H9 (cell line): Measurements from ENCODE around the gene SYT17. TPM values are rescaled to one million over a fixed set of nuclear protein-coding genes. Genes with fewer than 3 reads are reported as not detected.

Source experiments
- DNase-seq: peaks from one replicate; pipeline ENCODE4 v3.0.0-alpha.2; 2017
- H2AFZ ChIP-seq: one replicate; pipeline ENCODE4 v1.6.1; 2013; ENCODE audit warnings: mild to moderate bottlenecking, low read length, control low read depth, moderate library complexity
- H2AK5ac ChIP-seq: 2 replicates; pipeline ENCODE4 v1.6.1; 2013; ENCODE audit warnings: low read length, control low read depth, mixed read lengths; ENCODE audit not compliant: insufficient read length
- H2BK120ac ChIP-seq: one replicate; pipeline ENCODE4 v1.6.1; 2013; ENCODE audit warnings: low read depth, mild to moderate bottlenecking, low read length, control low read depth, inconsistent platforms; ENCODE audit not compliant: poor library complexity, severe bottlenecking
- H2BK12ac ChIP-seq: 2 replicates; pipeline ENCODE4 v1.6.1; 2013; ENCODE audit warnings: low read length, control low read depth, mixed read lengths, low read depth; ENCODE audit not compliant: insufficient read length
- H2BK15ac ChIP-seq: 2 replicates; pipeline ENCODE4 v1.6.1; 2013; ENCODE audit warnings: low read depth, low read length, control low read depth
- H2BK20ac ChIP-seq: one replicate; pipeline ENCODE4 v1.6.1; 2013; ENCODE audit warnings: low read depth, mild to moderate bottlenecking, low read length, control low read depth, inconsistent platforms; ENCODE audit not compliant: poor library complexity, severe bottlenecking
- H2BK5ac ChIP-seq: 2 replicates; pipeline ENCODE4 v1.6.1; 2013; ENCODE audit warnings: low read length, control low read depth, mixed read lengths; ENCODE audit not compliant: insufficient read length
- H3K14ac ChIP-seq: 2 replicates; pipeline ENCODE4 v1.6.1; 2013; ENCODE audit warnings: low read length, control low read depth; ENCODE audit not compliant: insufficient read depth
- H3K18ac ChIP-seq: 2 replicates; pipeline ENCODE4 v1.6.1; 2013; ENCODE audit warnings: low read depth, mild to moderate bottlenecking, mixed read lengths, low read length, control low read depth; ENCODE audit not compliant: insufficient read length
- H3K23ac ChIP-seq: 2 replicates; pipeline ENCODE4 v1.6.1; 2013; ENCODE audit warnings: low read length, control low read depth, mixed read lengths, low read depth; ENCODE audit not compliant: insufficient read length
- H3K23me2 ChIP-seq: 2 replicates; pipeline ENCODE4 v1.6.1; 2013; ENCODE audit warnings: low read depth, mild to moderate bottlenecking, mixed read lengths, low read length, control low read depth; ENCODE audit not compliant: insufficient read length, poor library complexity, severe bottlenecking
- H3K27ac ChIP-seq: 2 replicates; pipeline ENCODE4 v1.5.1; 2013; ENCODE audit warnings: low read length, control low read depth, mixed read lengths, low read depth; ENCODE audit not compliant: insufficient read length
- H3K27me3 ChIP-seq: 2 replicates; pipeline ENCODE4 v1.6.1; 2013; ENCODE audit warnings: low read length, control low read depth, inconsistent platforms; ENCODE audit not compliant: insufficient read depth
- H3K4ac ChIP-seq: 2 replicates; pipeline ENCODE4 v1.6.1; 2013; ENCODE audit warnings: low read depth, mild to moderate bottlenecking, control low read depth, inconsistent platforms, low read length, moderate library complexity
- H3K4me1 ChIP-seq: 2 replicates; pipeline ENCODE4 v1.6.1; 2013; ENCODE audit warnings: low read length, control low read depth, inconsistent platforms; ENCODE audit not compliant: insufficient read depth
- H3K4me2 ChIP-seq: 2 replicates; pipeline ENCODE4 v1.6.1; 2013; ENCODE audit warnings: low read length, control low read depth, mixed read lengths; ENCODE audit not compliant: insufficient read length, insufficient read depth
- H3K56ac ChIP-seq: 2 replicates; pipeline ENCODE4 v1.6.1; 2013; ENCODE audit warnings: low read depth, mild to moderate bottlenecking, mixed read lengths, low read length, control low read depth; ENCODE audit not compliant: insufficient read length
- H3K79me1 ChIP-seq: 2 replicates; pipeline ENCODE4 v1.6.1; 2013; ENCODE audit warnings: low read depth, mild to moderate bottlenecking, moderate library complexity, low read length, control low read depth, inconsistent platforms; ENCODE audit not compliant: insufficient read depth, poor library complexity, severe bottlenecking
- H3K79me2 ChIP-seq: 2 replicates; pipeline ENCODE4 v1.6.1; 2013; ENCODE audit warnings: low read length, control low read depth, inconsistent platforms; ENCODE audit not compliant: insufficient read depth
- H3K9ac ChIP-seq: 2 replicates; pipeline ENCODE4 v1.6.1; 2013; ENCODE audit warnings: low read length, control low read depth, mixed read lengths; ENCODE audit not compliant: insufficient read length; ENCODE audit errors: extremely low read depth
- H3K9me3 ChIP-seq: one replicate; pipeline ENCODE4 v1.6.1; 2013; ENCODE audit warnings: low read depth, low read length, inconsistent platforms; ENCODE audit not compliant: control insufficient read depth
- H3T11ph ChIP-seq: one replicate; pipeline ENCODE4 v1.6.1; 2013; ENCODE audit warnings: mild to moderate bottlenecking, low read length, control low read depth, inconsistent platforms
- H4K20me1 ChIP-seq: one replicate; pipeline ENCODE4 v1.6.1; 2013; ENCODE audit not compliant: control insufficient read depth, insufficient read length, insufficient read depth
- H4K5ac ChIP-seq: 2 replicates; pipeline ENCODE4 v1.6.1; 2013; ENCODE audit warnings: low read depth, mild to moderate bottlenecking, mixed read lengths, low read length, control low read depth; ENCODE audit not compliant: insufficient read length
- H4K8ac ChIP-seq: replicated peaks from 2 replicates; pipeline ENCODE4 v1.6.1; 2013; ENCODE audit warnings: low read length, control low read depth, mixed read lengths, low read depth; ENCODE audit not compliant: insufficient read length
- H4K91ac ChIP-seq: 2 replicates; pipeline ENCODE4 v1.6.1; 2013; ENCODE audit warnings: low read depth, mild to moderate bottlenecking, moderate library complexity, mixed read lengths, low read length, control low read depth; ENCODE audit not compliant: insufficient read length
- H3K27ac Mint-ChIP-seq, 3 experiments: 2 replicates in 2 of 3; 3 replicates in 1 of 3; pipeline ENCODE4 v1.8.0; 2020 to 2021; ENCODE audit warnings: mixed read lengths in 3 of 3, mild to moderate bottlenecking in 1 of 3, moderate library complexity in 1 of 3
- H3K27me3 Mint-ChIP-seq: 2 replicates; pipeline ENCODE4 v1.8.0; 2021; ENCODE audit warnings: low read depth, mild to moderate bottlenecking, moderate library complexity, mixed read lengths
- H3K36me3 Mint-ChIP-seq, 3 experiments: 2 replicates in 2 of 3; 3 replicates in 1 of 3; pipeline ENCODE4 v1.8.0; 2020 to 2021; ENCODE audit warnings: low read depth in 3 of 3, mixed read lengths in 3 of 3; ENCODE audit not compliant: insufficient read depth in 1 of 3
- H3K4me1 Mint-ChIP-seq, 2 experiments: 2 replicates each; pipeline ENCODE4 v1.8.0; 2020; ENCODE audit warnings: mixed read lengths in 2 of 2
- H3K4me3 Mint-ChIP-seq, 2 experiments: 2 replicates in 1 of 2; 3 replicates in 1 of 2; pipeline ENCODE4 v1.8.0; 2020 to 2021; ENCODE audit warnings: mild to moderate bottlenecking in 2 of 2, mixed read lengths in 2 of 2, moderate library complexity in 1 of 2
- H3K9me3 Mint-ChIP-seq, 2 experiments: 2 replicates in 1 of 2; 3 replicates in 1 of 2; pipeline ENCODE4 v1.8.0; 2020; ENCODE audit warnings: mild to moderate bottlenecking in 2 of 2, mixed read lengths in 2 of 2, moderate library complexity in 1 of 2
- WGBS: extraction: QIAGEN DNeasy Blood & Tissue Kit; methylation state at CpG from one replicate; pipeline ENCODE4 v1.1.7; 2013; ENCODE audit warnings: missing lambda C conversion rate, low lambda C conversion rate, mixed read lengths; ENCODE audit not compliant: insufficient read length; ENCODE audit errors: extremely low coverage; 5-methylcytosine and 5-hydroxymethylcytosine counted together
- total RNA-seq: library from RNA; stranded (reverse); gene quantifications from 2 replicates; pipeline ENCODE4 v1.2.1, GENCODE V29; 2021
- TF ChIP-seq, protein P1 (sequence below): fragments of 200-600 bp; sonication (generic); conservative IDR thresholded peaks from 3 replicates; pipeline ENCODE4 v1.8.0; 2021; ENCODE audit warnings: antibody characterized with exemption, mild to moderate bottlenecking

Gene SYT17
- total RNA-seq, 1 experiment from 2014 or later = 3.0 TPM

DNA sequence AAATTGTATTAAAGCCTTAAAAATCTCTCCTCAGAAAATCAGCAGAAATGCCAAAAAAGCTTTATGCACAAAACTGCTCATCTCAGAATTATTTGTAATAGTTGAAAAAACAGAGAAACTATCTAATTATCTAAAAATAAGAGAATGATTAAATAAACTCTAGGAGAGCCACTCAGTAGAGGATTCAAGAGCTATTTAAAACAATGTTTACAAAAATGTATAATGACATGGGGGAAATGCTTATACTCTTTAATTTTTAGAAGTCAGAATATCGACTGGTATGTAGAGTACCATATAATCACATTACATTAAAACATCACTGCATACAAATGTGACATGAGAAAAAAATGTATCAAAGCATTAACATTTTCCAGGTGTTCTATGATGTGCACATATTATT lies 129.4 kb downstream of the SYT17 start:
- Mint-ChIP-seq H3K27me3 (peaks cover 4% of the 10 kb centered on the region), H3K36me3 (no peaks in the 10 kb centered on the region), H3K9me3 (no peaks in the 10 kb centered on the region), H3K4me3 (no peak overlapping the region), H3K27ac (no peak overlapping the region), H3K4me1 (peaks cover 11 to 18% of the 10 kb centered on the region in 2 experiments)
- Histone ChIP-seq H3K9me3 (no peaks in the 10 kb centered on the region), H2BK5ac (no peak overlapping the region), H3K79me2 (no peaks in the 10 kb centered on the region), H3K23me2 (no peaks in the 10 kb centered on the region), H2AK5ac (no peak overlapping the region), H2BK120ac (no peak overlapping the region), H3K18ac (no peak overlapping the region), H3K4me2 (no peak overlapping the region), H2BK12ac (no peak overlapping the region), H3K14ac (no peak overlapping the region), H3K9ac (no peak overlapping the region), H4K8ac (no peak overlapping the region), H3K56ac (no peak overlapping the region), H3K23ac (no peak overlapping the region), H4K5ac (no peak overlapping the region), H3K4me1 (no peaks in the 10 kb centered on the region), H3K27ac (no peak overlapping the region), H3K79me1 (no peaks in the 10 kb centered on the region), H3T11ph (no peak overlapping the region), H4K20me1 (no peaks in the 10 kb centered on the region), H3K27me3 (no peaks in the 10 kb centered on the region), H4K91ac (no peak overlapping the region), H2BK20ac (no peak overlapping the region), H3K4ac (no peak overlapping the region), H2AFZ (no peak overlapping the region), H2BK15ac (no peak overlapping the region)
- no peak for DNase-seq
- TF ChIP-seq, protein P1, sequence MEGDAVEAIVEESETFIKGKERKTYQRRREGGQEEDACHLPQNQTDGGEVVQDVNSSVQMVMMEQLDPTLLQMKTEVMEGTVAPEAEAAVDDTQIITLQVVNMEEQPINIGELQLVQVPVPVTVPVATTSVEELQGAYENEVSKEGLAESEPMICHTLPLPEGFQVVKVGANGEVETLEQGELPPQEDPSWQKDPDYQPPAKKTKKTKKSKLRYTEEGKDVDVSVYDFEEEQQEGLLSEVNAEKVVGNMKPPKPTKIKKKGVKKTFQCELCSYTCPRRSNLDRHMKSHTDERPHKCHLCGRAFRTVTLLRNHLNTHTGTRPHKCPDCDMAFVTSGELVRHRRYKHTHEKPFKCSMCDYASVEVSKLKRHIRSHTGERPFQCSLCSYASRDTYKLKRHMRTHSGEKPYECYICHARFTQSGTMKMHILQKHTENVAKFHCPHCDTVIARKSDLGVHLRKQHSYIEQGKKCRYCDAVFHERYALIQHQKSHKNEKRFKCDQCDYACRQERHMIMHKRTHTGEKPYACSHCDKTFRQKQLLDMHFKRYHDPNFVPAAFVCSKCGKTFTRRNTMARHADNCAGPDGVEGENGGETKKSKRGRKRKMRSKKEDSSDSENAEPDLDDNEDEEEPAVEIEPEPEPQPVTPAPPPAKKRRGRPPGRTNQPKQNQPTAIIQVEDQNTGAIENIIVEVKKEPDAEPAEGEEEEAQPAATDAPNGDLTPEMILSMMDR = no peak
- no CpG with 5 or more reads among the region's 1 CpG for WGBS
